CD4-positive, alpha-beta T cell (primary cell): Measurements from ENCODE around the gene WDR72. TPM values are rescaled to one million over a fixed set of nuclear protein-coding genes. Genes with fewer than 3 reads are reported as not detected.

Source experiments
- ATAC-seq: fragments of 200-7000 bp; cut with Tn5 transposase; one replicate; pipeline ENCODE4 v1.10.0; 2022; ENCODE audit warnings: mild to moderate bottlenecking; ENCODE audit not compliant: poor library complexity
- CTCF ChIA-PET: fragments of 350-600 bp; sonication (Branson Sonifier 250); formaldehyde crosslinking; loops from one replicate; lab custom pipeline; 2021; ENCODE audit warnings: antibody characterized with exemption, inconsistent platforms; lab: Charles Lee
- POLR2A ChIA-PET: fragments of 350-600 bp; sonication (Branson Sonifier 250); formaldehyde crosslinking; loops from one replicate; lab custom pipeline; 2021; ENCODE audit warnings: antibody characterized with exemption, inconsistent platforms; lab: Charles Lee
- DNase-seq, 14 experiments: peaks; one replicate each; pipeline ENCODE4 v3.0.0-alpha.2; 2013 to 2020; ENCODE audit warnings: mixed read lengths in 2 of 14
- H3K27ac ChIP-seq, 2 donors: one replicate each; pipeline versions ENCODE4 v1.5.1 to v1.7.0; 2013; ENCODE audit warnings: low read length in 2 of 2, low read depth in 1 of 2, mild to moderate bottlenecking in 1 of 2
- H3K27me3 ChIP-seq, 2 experiments: 1 replicate in 1 of 2; 2 replicates in 1 of 2; pipeline versions ENCODE4 v1.6.1 to v1.7.0; 2013; ENCODE audit warnings: low read length in 2 of 2, control low read depth in 1 of 2, mild to moderate bottlenecking in 1 of 2, moderate library complexity in 1 of 2; ENCODE audit not compliant: insufficient read depth in 2 of 2, control insufficient read depth in 1 of 2
- H3K36me3 ChIP-seq: one replicate; pipeline ENCODE4 v1.6.1; 2013; ENCODE audit warnings: low read length, control low read depth; ENCODE audit not compliant: insufficient read depth
- H3K4me1 ChIP-seq: one replicate; pipeline ENCODE4 v1.6.1; 2013; ENCODE audit warnings: low read length, control low read depth; ENCODE audit not compliant: insufficient read depth
- H3K4me3 ChIP-seq: one replicate; pipeline ENCODE4 v1.5.1; 2013; ENCODE audit warnings: mild to moderate bottlenecking, low read length, moderate library complexity
- H3K9me3 ChIP-seq, 2 experiments: 1 replicate in 1 of 2; 2 replicates in 1 of 2; pipeline versions ENCODE4 v1.6.1 to v1.7.0; 2013; ENCODE audit warnings: low read length in 2 of 2, mild to moderate bottlenecking in 2 of 2, control low read depth in 1 of 2, moderate library complexity in 1 of 2; ENCODE audit not compliant: control insufficient read depth in 1 of 2, insufficient read depth in 1 of 2
- H3K27ac Mint-ChIP-seq: one replicate; pipeline ENCODE4 v1.8.0; 2020; ENCODE audit warnings: mixed read lengths
- H3K27me3 Mint-ChIP-seq: one replicate; pipeline ENCODE4 v1.8.0; 2021; ENCODE audit warnings: mixed read lengths
- H3K36me3 Mint-ChIP-seq: one replicate; pipeline ENCODE4 v1.8.0; 2021; ENCODE audit warnings: low read depth, mixed read lengths
- H3K4me1 Mint-ChIP-seq: one replicate; pipeline ENCODE4 v1.8.0; 2021; ENCODE audit warnings: low read depth, mixed read lengths
- H3K4me3 Mint-ChIP-seq: one replicate; pipeline ENCODE4 v1.8.0; 2020; ENCODE audit warnings: mild to moderate bottlenecking, mixed read lengths
- H3K9me3 Mint-ChIP-seq: one replicate; pipeline ENCODE4 v1.8.0; 2020; ENCODE audit warnings: mixed read lengths
- CTCF ChIP-seq: fragments of 200-600 bp; IDR thresholded peaks from one replicate; pipeline ENCODE4 v1.8.0; 2022; ENCODE audit warnings: antibody characterized with exemption, mild to moderate bottlenecking
- intact Hi-C, 2 experiments: fragments of 100-400 bp; cut with DNase I in 1 of 2; cut with micrococcal nuclease in 1 of 2; formaldehyde crosslinking; loops; one replicate each; pipeline versions ENCODE4 v1.15.1 to v1.9.0; 2023 to 2025; cut with DNase I, micrococcal nuclease
- total RNA-seq, 174 experiments: library from RNA in 2 of 174; stranded (reverse) in 2 of 174; gene quantifications; one replicate each; pipeline ENCODE4 v1.2.3 and lab custom pipeline; 2021 to 2026

Gene WDR72
- total RNA-seq, 2 experiments from 2014 or later, result not detected

- Histone ChIP-seq H3K9me3 (peaks cover 8 to 13% of the 10 kb centered on the region in 2 experiments), H3K27ac (no peak overlapping the region), H3K27me3 (no peaks in the 10 kb centered on the region), H3K36me3 (no peaks in the 10 kb centered on the region), H3K4me3 (no peak overlapping the region), H3K4me1 (no peaks in the 10 kb centered on the region)
- Mint-ChIP-seq H3K27ac (no peak overlapping the region), H3K27me3 (peaks cover 5% of the 10 kb centered on the region), H3K4me1 (no peaks in the 10 kb centered on the region), H3K4me3 (no peak overlapping the region), H3K36me3 (no peaks in the 10 kb centered on the region), H3K9me3 (peaks cover 8% of the 10 kb centered on the region)
- intact Hi-C loops, result no loop called here
- DNase-seq (no peak), ATAC-seq (no peak)
- no peak for TF ChIP-seq CTCF
- CTCF ChIA-PET, result interaction anchor here (0.6 kb wide), 1 partner anchor 565 kb away, joined by 3 read pairs; no protein-coding TSS in a partner anchor
- POLR2A ChIA-PET, result no interaction called here
Observed at GRCh38 chr15:53634517-53635106, 124.9 kb downstream of the WDR72 start.

DNA sequence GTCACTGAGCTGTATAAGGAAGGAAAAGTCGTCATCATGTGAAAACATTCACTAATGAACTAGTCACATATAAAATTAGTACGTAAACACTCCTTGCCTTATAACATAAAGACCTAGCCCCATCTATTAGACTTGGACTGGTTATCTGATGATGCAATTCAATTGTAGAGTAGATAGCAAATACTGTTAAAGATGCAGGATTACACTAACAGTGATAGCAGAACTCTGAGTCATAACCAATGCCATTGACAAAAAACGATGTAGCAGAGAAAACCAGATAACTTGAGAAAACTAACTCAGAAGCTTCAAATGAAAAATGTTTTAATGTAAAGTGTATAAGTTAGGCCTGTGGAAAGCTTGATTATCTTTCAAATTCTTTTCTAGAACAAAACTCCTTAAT lies 132.2 kb downstream of the WDR72 start:
- Histone ChIP-seq H3K27me3 (no peaks in the 10 kb centered on the region), H3K9me3 (peaks cover 5 to 9% of the 10 kb centered on the region in 2 experiments), H3K4me3 (no peak overlapping the region), H3K4me1 (no peaks in the 10 kb centered on the region), H3K36me3 (no peaks in the 10 kb centered on the region), H3K27ac (no peak overlapping the region)
- Mint-ChIP-seq H3K27ac (no peak overlapping the region), H3K36me3 (no peaks in the 10 kb centered on the region), H3K9me3 (peaks cover 14% of the 10 kb centered on the region), H3K27me3 (no peaks in the 10 kb centered on the region), H3K4me3 (no peak overlapping the region), H3K4me1 (no peaks in the 10 kb centered on the region)
- intact Hi-C loops, result no loop called here
- ChIA-PET CTCF (no interaction called here), POLR2A (interaction anchor here (0.6 kb wide), 1 partner anchor 26 kb away, joined by 3 read pairs; no protein-coding TSS in a partner anchor)
- no peak for ATAC-seq
- no peak for DNase-seq
- TF ChIP-seq CTCF, result no peak

DNA sequence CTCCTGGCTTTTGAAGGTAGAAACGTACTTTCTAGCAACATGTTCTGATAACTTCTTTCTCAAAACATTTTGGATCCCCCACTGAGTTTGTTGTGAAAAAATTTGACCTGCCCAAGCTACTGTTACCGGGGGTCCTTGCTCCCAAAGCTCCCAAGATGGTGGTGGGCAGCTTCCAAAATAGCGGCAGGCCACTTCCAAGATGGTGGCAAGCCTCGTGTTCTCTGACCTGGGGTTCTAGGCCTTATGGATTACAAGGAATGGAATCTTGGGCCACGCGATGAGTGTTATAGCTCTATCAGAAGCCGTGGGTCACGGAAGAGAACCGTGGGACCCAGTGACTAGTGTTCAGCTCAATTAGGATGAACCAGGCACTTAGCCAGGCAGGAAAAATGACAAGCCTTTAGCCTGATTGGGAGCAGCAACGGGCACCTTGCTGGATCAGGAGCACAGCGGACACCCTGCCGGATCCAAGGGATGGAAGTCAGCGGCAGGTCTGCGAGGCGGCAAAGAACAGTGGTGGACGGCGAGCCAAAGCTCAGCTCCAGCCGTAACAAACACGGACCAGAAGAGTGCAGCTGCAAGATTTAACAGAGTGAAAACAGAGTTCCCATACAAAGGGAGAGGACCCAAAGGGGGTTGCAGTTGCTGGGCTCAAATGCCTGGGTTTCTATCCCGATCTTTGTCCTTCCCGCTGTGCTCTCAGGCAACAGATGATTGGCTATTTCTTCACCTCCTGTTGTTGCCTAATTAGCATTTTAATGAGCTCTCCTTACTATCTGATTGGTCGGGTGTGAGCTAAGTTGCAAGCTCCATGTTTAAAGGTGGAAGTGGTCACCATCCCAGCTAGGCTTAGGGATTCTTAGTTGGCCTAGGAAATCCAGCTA lies 133.3 kb downstream of the WDR72 start:
- no peak overlapping the region for H3K27ac Mint-ChIP-seq
- no peak overlapping the region for H3K4me3 ChIP-seq
- H3K4me1 ChIP-seq, result no peaks in the 10 kb centered on the region
- DNase-seq (no peak), ATAC-seq (no peak)
- CTCF ChIA-PET, result no interaction called here
- no peaks in the 10 kb centered on the region for H3K27me3 ChIP-seq
- intact Hi-C loops, result no loop called here
- no peaks in the 10 kb centered on the region for H3K4me1 Mint-ChIP-seq
- H3K36me3 Mint-ChIP-seq, result no peaks in the 10 kb centered on the region
- peaks cover 9% of the 10 kb centered on the region for H3K9me3 Mint-ChIP-seq
- peaks cover 0 to 5% of the 10 kb centered on the region in 2 experiments for H3K9me3 ChIP-seq
- no peak overlapping the region for H3K4me3 Mint-ChIP-seq
- TF ChIP-seq CTCF, result no peak
- H3K27ac ChIP-seq, result no peak overlapping the region
- POLR2A ChIA-PET, result interaction anchor here (0.6 kb wide), 1 partner anchor 25 kb away, joined by 3 read pairs; no protein-coding TSS in a partner anchor
- H3K27me3 Mint-ChIP-seq, result no peaks in the 10 kb centered on the region
- no peaks in the 10 kb centered on the region for H3K36me3 ChIP-seq
